HG03442 (cell line): ENCODE results near the gene ASB13.
"Not testable (repeated sequence)": the region's sequence is repeated elsewhere in the genome, so short reads cannot be mapped to it uniquely, and the experiment has no call there.

Experiments
- ATAC-seq: cut with Tn5 transposase; IDR thresholded peaks from one replicate; pipeline ENCODE4 v1.9.1; 2021; ENCODE audit warnings: mild to moderate bottlenecking, moderate library complexity; ENCODE audit not compliant: unreplicated experiment

The ASB13 gene

DNA sequence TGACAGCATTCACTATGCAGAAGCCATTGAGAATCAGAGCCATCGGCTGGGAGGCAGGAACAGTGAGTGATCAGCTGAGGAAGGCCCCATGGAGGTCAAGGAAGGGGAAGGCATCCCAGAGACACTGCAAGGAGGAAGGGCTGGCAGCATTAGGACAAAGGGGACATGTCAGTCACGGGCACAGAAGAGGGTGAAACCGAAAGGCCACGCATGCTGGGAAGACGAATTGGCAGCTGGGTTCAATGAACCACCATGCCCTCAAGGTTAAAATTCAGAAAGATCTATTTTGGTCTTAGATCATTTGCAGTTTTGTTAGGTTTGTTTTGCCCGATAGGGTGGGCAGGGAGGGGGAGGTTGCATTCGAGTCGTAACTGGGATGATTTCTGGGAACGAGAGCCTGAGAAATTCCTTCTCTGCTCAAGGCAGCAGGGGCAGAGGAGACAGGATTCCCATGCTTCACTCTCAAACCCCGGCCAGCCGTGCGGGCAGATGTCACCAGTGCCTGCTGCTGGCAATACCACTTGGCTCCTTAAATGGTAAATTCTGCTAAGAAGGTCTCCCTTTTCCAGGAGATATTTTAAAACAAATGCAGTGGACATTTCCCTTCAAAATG lies 57.7 kb downstream of the ASB13 start:
- no peak for ATAC-seq

DNA sequence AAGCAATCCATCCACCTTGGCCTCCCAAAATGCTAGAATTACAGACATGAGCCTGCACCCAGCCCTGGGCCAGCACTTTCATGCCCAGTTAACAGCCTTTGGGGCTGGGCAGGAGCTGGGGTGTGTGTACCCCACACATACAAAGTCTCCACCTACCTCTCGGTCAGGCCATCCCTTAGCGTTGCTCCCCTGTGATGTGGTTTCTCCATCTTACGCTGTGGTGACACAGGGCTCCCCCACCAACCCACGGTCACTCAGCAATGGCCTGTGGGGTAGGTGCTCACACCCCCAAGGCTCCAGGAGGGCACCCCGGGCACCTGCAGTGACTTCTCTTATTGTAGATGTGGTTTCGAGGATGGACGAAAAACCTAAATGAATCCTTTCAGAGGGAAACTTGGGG lies 58.8 kb downstream of the ASB13 start:
- ATAC-seq = no peak

DNA sequence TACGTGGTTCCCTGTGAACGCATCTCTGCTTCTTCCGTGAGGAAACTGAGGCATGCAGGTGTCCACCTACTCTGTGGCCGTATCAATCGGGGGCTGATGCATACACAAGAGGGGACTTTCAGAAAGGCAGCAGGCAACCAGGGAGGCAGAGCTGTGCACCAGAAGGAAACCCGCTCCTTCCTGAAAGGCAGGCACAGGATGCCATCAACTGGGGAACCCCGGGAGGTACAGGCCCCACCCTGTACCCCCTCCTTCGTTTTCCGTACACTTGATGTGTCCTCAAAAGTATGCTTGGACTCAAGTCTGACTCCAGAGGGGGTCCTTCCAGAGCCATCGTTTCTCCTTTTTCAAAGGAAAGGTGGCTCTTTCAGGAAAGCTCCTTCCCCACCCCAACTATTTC lies 59.5 kb downstream of the ASB13 start:
- ATAC-seq = peak; percentile 42

DNA sequence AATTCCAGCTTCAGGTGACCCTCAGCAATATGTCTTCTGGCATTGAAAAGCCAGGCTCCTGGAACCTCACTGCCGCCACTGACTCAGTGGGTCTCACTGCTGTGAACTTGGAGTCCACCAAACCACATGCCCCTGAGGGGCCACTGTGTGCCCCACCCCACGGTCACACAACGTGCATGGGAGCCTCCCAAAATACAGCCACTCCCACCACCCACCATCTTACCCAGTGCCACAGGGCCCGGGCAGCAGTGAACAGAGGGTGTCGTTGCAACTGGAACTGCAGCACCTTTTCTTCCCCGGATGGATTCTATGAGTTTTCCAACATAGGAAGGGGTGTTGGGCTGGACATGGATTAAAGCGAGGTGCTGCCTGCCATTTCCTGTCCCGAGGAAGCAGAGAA lies 60.1 kb downstream of the ASB13 start:
- ATAC-seq = no peak

DNA sequence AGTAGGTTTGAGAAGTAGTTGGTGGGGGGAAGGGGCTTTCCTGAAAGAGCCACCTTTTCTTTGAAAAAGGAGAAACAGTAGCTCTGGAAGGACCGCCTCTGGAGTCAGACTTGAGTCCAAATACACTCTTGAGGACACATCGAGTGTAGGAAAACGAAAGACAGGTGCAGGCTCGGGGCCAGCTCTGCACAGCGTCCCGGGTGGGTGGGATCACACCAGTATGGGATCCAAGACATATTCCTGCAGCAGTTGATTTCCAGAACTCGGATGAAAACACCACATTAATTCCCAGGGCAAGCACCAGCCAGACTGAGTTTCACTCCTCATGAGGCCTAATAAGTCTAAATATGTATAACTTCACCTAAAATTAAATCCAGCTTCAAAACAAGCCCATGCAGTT lies 61.4 kb downstream of the ASB13 start:
- ATAC-seq = no peak

DNA sequence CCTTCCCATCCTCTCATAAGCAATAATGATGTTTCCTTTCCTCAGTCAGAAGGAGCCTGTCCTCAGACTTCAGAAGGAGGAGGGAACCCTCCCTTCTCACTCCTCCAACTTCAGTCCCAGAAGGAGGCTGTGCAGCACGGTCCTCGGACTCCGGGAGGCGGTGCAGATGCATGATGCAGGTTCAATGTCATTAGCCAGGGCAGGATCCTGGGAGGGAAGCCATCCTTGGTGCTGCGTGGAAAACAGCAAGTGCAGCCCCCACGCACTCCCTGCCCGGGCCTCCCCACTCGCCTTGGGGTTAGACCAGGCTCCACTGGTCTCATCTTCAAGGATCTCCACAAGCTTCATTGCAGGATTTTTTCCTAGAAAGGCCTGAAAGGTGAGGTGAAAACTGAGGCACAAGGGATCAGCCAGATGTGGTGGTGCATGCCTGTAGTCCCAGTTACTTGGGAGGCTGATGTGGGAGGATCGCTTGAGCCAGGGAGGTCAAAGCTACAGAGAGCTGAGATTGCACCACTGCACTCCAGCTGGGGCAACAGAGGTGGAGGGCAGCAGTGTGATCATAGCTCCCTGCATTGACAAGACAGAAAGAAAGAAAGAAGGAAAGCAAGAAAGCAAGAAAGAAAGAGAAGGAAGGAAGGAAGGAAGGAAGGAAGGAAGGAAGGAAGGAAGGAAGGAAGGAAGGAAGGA lies 62.0 kb downstream of the ASB13 start:
- ATAC-seq = no peak

DNA sequence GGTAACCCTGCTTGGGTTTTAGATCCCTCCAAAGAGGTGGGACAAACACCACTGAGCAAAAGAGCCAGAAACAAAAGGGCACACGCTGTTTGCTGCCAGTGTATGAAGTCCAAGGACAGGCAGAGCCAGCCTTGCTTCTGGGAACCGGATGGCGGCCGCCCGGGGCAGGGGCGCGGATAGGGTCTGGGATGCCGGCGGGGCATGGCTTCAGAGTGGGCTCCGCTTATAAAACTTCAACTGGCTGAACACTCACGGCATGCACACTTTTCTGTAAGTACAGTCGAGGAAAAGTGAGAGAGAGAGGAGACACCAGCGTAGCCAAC lies 62.6 kb downstream of the ASB13 start:
- ATAC-seq = no peak

DNA sequence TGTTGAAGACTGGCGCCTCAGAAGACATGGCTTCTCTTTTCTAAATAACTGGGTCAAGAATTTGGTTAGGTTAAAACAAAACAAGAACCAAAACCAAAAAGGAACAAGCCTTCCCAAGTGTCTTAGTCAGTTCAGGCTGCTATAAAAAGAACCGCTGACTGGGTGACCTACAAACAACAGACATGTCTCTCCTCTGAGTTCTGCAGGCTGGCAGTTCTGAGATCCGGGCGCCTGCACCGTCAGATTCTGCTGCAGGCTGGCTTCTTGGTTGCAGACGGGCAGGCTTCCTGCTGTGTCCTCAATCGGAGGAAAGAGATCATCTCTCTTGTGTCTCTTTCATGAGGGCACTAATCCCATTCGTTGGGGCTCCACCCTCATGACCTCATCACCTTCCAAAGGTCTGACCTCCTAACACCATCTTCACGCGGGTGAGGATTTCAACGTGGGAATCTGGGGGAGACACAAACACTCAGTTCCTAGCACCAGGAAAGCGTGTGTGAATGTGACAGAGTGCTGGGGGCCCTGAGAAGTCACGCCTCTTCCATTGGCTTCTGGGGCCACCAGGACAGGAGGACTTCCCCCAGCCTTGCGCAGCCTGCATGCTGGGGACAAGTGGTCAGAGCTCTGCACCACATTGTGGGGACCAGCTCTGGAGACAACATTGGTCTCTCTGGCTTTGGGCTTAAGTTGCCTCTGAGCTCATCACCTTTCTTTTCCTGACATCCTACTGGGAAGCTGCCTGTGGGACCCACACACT lies 63.1 kb downstream of the ASB13 start:
- ATAC-seq = no peak

DNA sequence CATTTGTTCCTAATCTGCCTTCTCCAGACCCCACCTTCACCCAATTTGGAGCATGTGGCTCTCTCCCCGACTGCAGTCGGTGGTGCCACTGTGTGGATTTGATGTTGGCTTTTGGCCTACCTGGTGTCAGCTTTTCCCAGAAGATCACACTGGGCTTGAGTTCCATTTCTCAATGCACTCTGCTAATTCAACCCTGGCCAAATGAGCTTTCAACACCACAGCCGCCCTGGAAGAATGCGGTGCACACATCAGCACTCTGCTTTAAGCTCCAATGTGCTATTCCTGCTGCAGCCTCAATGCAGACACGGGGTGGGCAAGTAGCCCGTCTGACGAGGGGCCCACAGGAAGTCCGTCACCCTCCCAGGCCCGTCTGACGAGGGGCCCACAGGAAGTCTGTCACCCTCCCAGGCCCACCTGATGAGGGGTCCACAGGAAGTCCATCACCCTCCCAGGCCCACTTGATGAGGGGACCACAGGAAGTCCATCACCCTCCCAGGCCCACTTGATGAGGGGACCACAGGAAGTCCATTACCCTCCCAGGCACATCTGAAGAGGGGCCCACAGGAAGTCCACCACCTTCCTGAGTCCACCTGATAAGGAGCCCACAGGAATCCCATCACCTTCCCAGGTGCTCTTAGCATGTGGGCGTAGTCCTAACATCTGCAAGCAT lies 64.4 kb downstream of the ASB13 start:
- ATAC-seq = no peak

DNA sequence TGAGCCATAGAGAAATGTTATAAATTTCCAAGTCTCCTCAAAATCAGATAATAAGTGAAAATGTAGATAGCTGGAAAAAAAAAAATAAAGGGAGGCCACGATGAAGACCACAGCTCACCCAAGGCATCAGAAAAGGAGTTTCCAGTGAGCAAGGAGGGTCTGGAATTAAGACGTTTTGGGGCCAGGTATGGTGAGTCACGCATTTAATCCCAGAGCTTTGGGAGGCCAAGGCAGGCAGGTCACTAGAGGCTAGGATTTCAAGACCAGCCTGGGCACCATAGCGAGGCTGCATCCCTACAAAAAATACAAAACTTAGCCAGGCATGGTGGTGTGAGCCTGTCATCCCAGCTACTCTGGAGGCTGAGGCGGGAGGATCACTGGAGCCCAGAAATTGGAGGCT lies 65.5 kb downstream of the ASB13 start:
- no peak for ATAC-seq

DNA sequence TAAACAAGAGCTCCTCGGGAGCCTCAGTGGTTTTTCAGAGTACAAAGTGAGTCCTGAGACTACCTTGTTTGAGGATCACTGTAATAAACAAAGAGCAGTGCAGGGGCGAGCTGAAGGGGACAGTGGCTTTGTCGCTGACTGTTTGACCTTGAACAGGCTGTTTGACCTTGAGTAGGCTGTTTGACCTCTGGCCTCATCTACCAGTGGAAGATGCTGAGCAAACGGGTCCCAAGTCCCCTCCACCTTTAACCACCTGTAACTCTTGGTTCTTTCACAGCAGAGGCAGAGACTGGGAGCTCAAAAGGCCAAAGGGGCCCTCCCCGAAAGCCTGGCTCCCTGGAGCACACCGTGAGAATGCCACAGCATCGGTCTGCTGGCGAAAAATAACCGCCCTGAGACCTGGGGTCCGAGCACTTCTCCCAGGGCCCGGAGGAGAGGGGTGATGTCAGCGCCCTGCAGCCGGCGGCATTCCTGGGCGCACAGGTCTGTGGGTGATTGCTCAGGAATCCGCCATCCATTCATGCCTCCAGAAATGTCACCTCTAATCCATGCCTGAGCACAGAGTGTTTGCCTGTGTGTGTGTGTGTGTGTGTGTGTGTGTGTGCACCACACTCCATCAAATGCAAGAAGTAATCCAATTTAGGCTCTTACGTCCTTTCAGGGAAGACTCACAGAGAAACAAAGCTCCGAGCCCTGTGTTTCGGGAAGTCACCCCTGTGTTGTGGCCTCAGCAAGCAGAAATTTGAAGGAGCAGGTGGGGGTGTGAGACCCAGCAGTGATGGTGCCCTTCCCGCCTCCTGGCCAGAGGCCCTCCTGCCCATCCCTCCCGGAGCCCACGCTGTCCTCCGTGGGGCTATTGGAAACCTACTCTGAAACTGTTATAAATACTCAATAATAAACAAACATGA lies 66.5 kb downstream of the ASB13 start:
- no peak for ATAC-seq

DNA sequence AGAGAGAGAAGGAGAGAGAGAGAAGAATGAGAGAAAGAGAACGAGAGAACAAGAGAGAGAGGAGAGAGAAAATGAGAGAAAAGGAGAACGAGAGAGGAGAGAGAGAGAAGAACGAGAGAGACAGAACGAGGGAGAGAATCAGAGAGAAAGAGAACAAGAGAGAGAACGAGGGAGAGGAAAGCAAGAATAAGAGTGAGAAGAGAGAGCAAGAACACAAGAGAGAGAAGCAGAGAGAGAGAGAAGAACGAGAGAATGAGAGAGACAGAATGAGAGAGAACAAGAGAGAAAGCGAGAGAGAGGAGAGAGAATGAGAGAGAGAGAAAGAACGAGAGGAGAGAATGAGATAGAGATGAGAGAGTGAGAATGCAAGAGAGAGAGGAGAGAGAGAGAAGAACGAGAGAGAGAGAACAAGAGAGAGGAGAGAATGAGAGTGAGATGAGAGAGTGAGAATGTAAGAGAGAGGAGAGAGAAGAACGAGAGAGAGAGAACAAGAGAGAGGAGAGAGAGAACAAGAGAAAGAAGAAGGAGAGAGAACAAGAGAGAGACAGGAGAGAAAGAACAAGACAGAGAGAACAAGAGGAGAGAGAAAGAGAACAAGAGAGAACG lies 68.2 kb downstream of the ASB13 start:
- no peak for ATAC-seq

DNA sequence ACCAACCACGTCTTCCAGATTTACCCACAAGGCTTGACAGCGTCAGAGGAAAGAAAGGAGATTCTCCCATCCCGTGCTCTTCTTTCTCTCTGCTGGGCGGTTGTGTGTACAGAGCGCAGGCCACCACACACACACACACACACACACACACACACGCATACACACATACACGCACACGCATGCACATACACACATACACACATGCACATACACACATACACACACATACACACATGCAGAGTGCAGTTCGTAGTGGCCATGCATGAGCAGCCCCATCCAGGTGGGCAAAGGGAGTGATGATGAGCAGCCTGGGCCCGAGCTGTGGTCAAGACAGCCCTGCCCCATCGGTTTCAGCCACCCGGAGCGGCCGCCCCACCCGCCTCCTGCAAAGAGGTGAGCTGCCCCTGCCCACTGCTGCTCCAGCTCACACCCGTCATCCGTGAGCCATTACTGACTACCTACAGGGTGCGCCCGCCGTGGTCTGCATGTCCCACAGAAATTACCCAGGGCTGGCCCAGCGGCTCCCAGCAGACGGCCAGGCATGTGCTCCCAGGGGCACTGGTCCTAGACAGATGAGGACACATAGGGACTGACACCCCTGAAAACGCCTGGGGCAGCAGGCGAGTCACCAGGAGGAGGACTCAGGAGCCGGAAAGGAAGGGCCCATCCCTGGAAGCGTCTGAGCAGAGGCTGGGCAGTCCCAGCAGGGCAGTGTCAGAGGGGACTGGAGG lies 69.6 kb downstream of the ASB13 start:
- ATAC-seq = no peak

DNA sequence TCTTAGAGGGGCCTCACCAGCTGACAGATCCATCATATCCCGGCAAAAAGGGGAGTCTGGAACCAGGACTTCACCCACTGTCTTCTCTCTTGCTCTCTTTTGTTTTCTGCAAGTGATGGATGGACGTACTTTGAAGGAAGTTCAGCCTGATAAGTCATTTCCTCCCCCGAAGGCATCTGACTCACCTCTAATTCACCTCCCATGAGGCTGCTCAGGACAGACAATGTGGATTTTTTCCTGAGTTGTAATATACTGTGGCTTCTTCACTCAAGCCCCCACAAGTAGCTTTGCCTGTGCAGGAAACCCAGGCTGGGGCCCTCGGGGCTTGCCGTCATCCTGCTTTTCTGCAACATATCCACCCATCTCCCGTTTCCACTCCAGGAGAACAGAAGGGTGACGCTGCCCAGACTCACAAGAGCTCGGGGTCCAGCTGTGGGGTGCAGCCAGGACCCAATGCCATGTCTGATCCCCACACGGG lies 70.4 kb downstream of the ASB13 start:
- ATAC-seq = no peak

DNA sequence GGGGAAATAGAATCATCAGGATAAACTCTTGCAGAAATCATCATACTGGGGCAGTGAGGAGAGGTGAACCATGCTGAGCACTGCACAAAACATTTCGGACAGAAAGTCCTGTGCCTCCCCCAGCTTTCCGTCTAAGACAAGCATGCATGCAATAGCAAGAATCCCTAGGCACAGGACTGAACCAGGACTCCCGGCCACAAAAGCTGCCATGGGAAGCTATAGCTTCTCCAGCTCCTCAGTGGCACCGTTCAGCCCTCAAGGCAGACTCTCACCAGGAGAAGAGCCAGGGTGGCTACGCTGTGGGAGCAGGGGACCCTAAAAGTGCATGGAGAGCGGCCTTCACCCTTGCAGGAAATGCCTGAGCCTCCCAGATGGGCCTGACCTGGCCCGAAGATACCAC lies 70.8 kb downstream of the ASB13 start:
- no peak for ATAC-seq

DNA sequence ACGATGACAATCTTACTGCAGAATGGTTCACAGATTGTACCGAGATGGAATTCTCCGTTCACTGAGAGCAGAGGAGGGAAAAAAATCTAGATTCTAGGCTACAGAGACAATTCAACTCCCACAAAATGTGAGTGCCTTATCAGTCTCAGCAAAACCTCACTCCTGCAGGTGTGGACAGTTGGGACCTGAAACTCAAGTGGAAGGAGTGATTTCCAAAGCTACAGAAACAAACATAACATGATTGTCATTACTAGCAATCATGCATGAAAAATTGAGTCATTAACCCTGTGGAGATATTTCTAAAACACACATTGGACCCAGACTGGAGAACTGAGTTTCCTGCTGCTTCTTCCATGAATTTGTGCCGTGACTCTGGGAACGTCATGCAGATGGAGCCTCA lies 71.3 kb downstream of the ASB13 start:
- no peak for ATAC-seq

DNA sequence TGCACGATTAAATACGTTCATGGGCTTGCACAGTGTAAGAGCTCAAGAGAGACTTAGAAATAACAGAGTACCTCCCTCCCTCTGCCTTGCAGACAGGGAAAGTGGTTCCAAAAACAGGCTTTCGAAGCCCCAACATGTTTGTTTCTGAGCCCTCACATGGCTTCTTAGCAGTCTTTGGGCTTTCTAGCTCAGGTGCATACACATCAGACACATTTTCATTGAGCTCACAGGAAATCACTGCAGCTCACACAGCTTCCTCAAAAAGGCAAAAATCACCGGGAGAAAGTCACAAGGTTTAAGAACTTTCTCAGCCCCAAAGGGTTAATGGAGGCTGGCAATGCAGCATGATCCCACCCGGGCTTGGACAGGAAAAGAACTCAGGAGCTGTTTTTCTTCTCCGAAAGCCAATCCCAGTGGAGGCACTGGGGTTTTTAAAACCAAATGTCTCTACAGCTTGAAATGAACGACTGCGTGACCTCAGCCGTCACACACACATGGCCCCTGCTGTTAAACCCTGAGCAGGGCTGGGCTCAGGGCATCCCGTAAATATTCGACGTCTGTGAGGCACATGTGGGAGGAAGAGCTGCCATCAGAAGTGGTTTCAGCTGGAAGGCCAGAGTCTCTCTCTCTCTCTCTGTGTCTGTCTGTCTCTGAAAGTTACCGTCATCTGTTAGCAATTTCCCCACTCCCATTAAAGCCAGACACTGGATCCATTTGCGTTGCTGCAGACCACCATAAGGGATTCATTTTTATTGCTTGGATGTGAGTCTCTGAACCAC lies 71.9 kb downstream of the ASB13 start:
- ATAC-seq = no peak

DNA sequence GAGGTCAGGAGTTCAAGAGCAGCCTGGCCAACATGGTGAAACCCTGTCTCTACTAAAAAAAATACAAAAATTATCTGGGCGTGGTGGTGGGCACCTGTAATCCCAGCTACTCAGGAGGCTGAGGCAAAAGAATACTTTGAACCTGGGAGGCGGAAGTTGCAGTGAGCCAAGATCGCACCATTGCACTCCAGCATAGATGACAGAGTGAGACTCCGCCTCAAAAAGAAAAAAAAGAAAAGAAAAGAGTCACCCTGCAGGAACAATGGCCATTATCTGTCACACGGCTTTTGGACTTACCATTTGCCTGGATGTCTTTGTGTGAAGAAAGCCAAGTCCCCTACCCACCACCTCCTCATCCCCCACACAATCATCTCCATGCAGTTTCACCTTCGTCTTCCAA lies 73.0 kb downstream of the ASB13 start:
- not testable (repeated sequence) for ATAC-seq

DNA sequence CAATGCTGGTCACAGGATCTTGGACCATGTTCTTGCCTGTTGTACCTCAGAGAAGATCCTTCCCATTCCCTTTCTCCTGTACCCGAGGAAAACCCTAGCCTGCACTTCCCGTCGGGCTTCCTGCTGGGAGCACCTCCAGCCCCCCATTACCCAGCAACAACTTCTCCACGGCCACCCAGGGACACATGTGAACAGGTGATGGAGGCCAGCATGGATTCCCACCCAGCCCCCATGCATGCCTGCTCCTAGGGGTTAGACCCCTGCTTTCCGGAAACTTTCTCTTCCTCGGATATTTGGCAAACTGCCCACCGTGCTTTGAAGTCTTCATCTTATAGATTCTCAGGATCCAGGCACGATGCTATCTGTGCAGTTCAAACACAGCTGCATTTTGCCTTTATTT lies 74.3 kb downstream of the ASB13 start:
- ATAC-seq = no peak
